HCT116 (cell line): ENCODE measurements around the gene GSG1L. TPM values are rescaled to one million over a fixed set of nuclear protein-coding genes. Genes with fewer than 3 reads are reported as not detected.

Source experiments
- ATAC-seq: fragments of 200-7000 bp; cut with Tn5 transposase; 2 replicates; pipeline ENCODE4 v1.9.1; 2020; ENCODE audit warnings: mild to moderate bottlenecking, moderate library complexity
- BruUV-seq: library from RNA; stranded (reverse); fragments of 400-500 nt; replicated peaks from 2 replicates; lab custom pipeline; 2021; lab: Mats Ljungman, UMichigan
- CTCF ChIA-PET: fragments of 300-600 bp; sonication (Branson Sonifier 250); formaldehyde crosslinking; loops from one replicate; lab custom pipeline; 2021; ENCODE audit warnings: antibody characterized with exemption; lab: Charles Lee
- POLR2A ChIA-PET: fragments of 300-600, 350-600 bp; sonication (Branson Sonifier 250); formaldehyde crosslinking; loops from one replicate; lab custom pipeline; 2021; ENCODE audit warnings: antibody characterized with exemption; lab: Charles Lee
- RAD21 ChIA-PET, 2 experiments: fragments of 300-600 bp; sonication (Branson Sonifier 250); formaldehyde crosslinking; loops; one replicate each; lab custom pipeline; 2023; ENCODE audit warnings: low total read pairs in 2 of 2; ENCODE audit not compliant: uncharacterized antibody in 2 of 2, unreplicated experiment in 2 of 2, low non-redundant PET in 1 of 2; lab: Charles Lee
- DNase-seq: peaks from one replicate; pipeline ENCODE4 v3.0.0-alpha.2; 2010; ENCODE audit warnings: low read depth, low spot score
- H2AFZ ChIP-seq: fragments of 200-600 bp; shearing (Covaris generic), sonication (generic); 2 replicates; pipeline ENCODE4 v1.6.1; 2017; ENCODE audit warnings: low read depth, mixed run types, mixed read lengths, antibody characterized with exemption, low read length; ENCODE audit not compliant: poor library complexity, severe bottlenecking
- H3K27ac ChIP-seq: 2 replicates; pipeline ENCODE4 v1.5.1; 2012; ENCODE audit warnings: low read depth, low read length
- H3K27me3 ChIP-seq: fragments of 200-600 bp; sonication (generic); 2 replicates; pipeline ENCODE4 v1.6.1; 2016; ENCODE audit warnings: mixed run types, low read length, mixed read lengths; ENCODE audit not compliant: insufficient read depth
- H3K36me3 ChIP-seq, 2 experiments: fragments of 200-500 bp in 1 of 2; fragments of 200-600 bp in 1 of 2; sonication (Bioruptor generic) in 1 of 2; sonication (generic) in 1 of 2; 2 replicates each; pipeline versions ENCODE4 v1.5.1 to v1.6.1; 2014 to 2016; ENCODE audit warnings: low read length in 2 of 2, inconsistent platforms in 1 of 2, mixed read lengths in 1 of 2, mixed run types in 1 of 2; ENCODE audit not compliant: insufficient read depth in 2 of 2, control insufficient read depth in 1 of 2
- H3K4me1 ChIP-seq, 2 experiments: fragments of 200-600 bp in 1 of 2; sonication (generic) in 1 of 2; 2 replicates each; pipeline versions ENCODE4 v1.5.1 to v1.6.1; 2012 to 2017; ENCODE audit warnings: low read length in 2 of 2, inconsistent platforms in 1 of 2, mild to moderate bottlenecking in 1 of 2, mixed read lengths in 1 of 2, mixed run types in 1 of 2, moderate library complexity in 1 of 2; ENCODE audit not compliant: insufficient read depth in 2 of 2, control insufficient read depth in 1 of 2
- H3K4me2 ChIP-seq: fragments of 200-600 bp; sonication (generic); 2 replicates; pipeline ENCODE4 v1.6.1; 2017; ENCODE audit warnings: mixed run types, low read length, mixed read lengths
- H3K4me3 ChIP-seq, 2 experiments: fragments of 200-600 bp in 1 of 2; sonication (generic) in 1 of 2; replicated peaks in 1 of 2; 2 replicates each; pipeline ENCODE4 v1.5.1; 2011 to 2016; ENCODE audit warnings: low read length in 2 of 2, control low read depth in 1 of 2, low read depth in 1 of 2, mild to moderate bottlenecking in 1 of 2, mixed read lengths in 1 of 2, mixed run types in 1 of 2
- H3K79me2 ChIP-seq: fragments of 200-600 bp; sonication (generic); 2 replicates; pipeline ENCODE4 v1.6.1; 2017; ENCODE audit warnings: mild to moderate bottlenecking, mixed run types, low read length, moderate library complexity, mixed read lengths; ENCODE audit not compliant: insufficient read depth
- H3K9ac ChIP-seq: fragments of 200-600 bp; sonication (generic); 2 replicates; pipeline ENCODE4 v1.6.1; 2016; ENCODE audit warnings: low read length, mixed read lengths
- H3K9me2 ChIP-seq: fragments of 200-600 bp; sonication (generic), shearing (Covaris generic); 2 replicates; pipeline ENCODE4 v1.6.1; 2017; ENCODE audit warnings: mixed run types, mild to moderate bottlenecking, moderate library complexity; ENCODE audit not compliant: insufficient read depth
- H3K9me3 ChIP-seq, 2 experiments: fragments of 200-500 bp in 1 of 2; fragments of 200-600 bp in 1 of 2; sonication (Bioruptor generic) in 1 of 2; sonication (generic) in 1 of 2; 2 replicates each; pipeline ENCODE4 v1.6.1; 2014 to 2017; ENCODE audit warnings: low read length in 2 of 2, mixed read lengths in 2 of 2, inconsistent platforms in 1 of 2, low read depth in 1 of 2, mild to moderate bottlenecking in 1 of 2, mixed run types in 1 of 2, moderate library complexity in 1 of 2; ENCODE audit not compliant: control insufficient read depth in 1 of 2, insufficient read depth in 1 of 2
- H4K20me1 ChIP-seq: fragments of 200-600 bp; sonication (generic), shearing (Covaris generic); 2 replicates; pipeline ENCODE4 v1.6.1; 2017; ENCODE audit warnings: mixed run types, mild to moderate bottlenecking, moderate library complexity; ENCODE audit not compliant: insufficient read depth
- CBX3 ChIP-seq: IDR thresholded peaks from 2 replicates; pipeline ENCODE4 v1.6.1; 2012; ENCODE audit warnings: low read depth
- CEBPB ChIP-seq: IDR thresholded peaks from 2 replicates; pipeline ENCODE4 v1.6.1; 2012; ENCODE audit warnings: low read depth
- CTCF ChIP-seq, 3 experiments: fragments of 200-600 bp in 1 of 3; sonication (generic) in 1 of 3; IDR thresholded peaks in 2 of 3; conservative IDR thresholded peaks in 1 of 3; 2 replicates each; pipeline ENCODE4 v1.5.1; 2012 to 2017; ENCODE audit warnings: low read depth in 2 of 3, low read length in 2 of 3, antibody characterized with exemption in 1 of 3, borderline replicate concordance in 1 of 3, control low read depth in 1 of 3, mild to moderate bottlenecking in 1 of 3, mixed read lengths in 1 of 3, mixed run types in 1 of 3, moderate library complexity in 1 of 3; ENCODE audit not compliant: insufficient read depth in 1 of 3
- EZH2phosphoT487 ChIP-seq: fragments of 200-600 bp; IDR thresholded peaks from 2 replicates; pipeline ENCODE4 v1.6.1; 2018; ENCODE audit warnings: antibody characterized with exemption, borderline replicate concordance
- MAX ChIP-seq: IDR thresholded peaks from 2 replicates; pipeline ENCODE4 v1.6.1; 2012
- POLR2AphosphoS5 ChIP-seq: IDR thresholded peaks from 2 replicates; pipeline ENCODE4 v1.6.1; 2011; ENCODE audit warnings: mild to moderate bottlenecking, low read depth, low read length, moderate library complexity
- RAD21 ChIP-seq: IDR thresholded peaks from 2 replicates; pipeline ENCODE4 v1.6.1; 2012; ENCODE audit warnings: low read depth, mild to moderate bottlenecking
- REST ChIP-seq: IDR thresholded peaks from 2 replicates; pipeline ENCODE4 v1.6.1; 2012; ENCODE audit warnings: low read depth
- SIN3A ChIP-seq: IDR thresholded peaks from 2 replicates; pipeline ENCODE4 v1.6.1; 2012; ENCODE audit warnings: low read depth
- SP1 ChIP-seq: IDR thresholded peaks from 2 replicates; pipeline ENCODE4 v1.6.1; 2012; ENCODE audit warnings: low read depth
- YY1 ChIP-seq: IDR thresholded peaks from 2 replicates; pipeline ENCODE4 v1.6.1; 2011; ENCODE audit warnings: low read length, low read depth, moderate library complexity, mild to moderate bottlenecking; ENCODE audit not compliant: insufficient replicate concordance; ENCODE audit errors: extremely low read depth
- ZFX ChIP-seq: fragments of 450-650 bp; IDR thresholded peaks from 2 replicates; pipeline ENCODE4 v1.6.1; 2017
- intact Hi-C: fragments of 100-400 bp; cut with micrococcal nuclease; formaldehyde crosslinking; loops from 2 replicates; pipeline ENCODE4 v1.10.0; 2022
- total RNA-seq: library from RNA; stranded (reverse); gene quantifications from one replicate; pipeline ENCODE4 v1.2.1, GENCODE V29; 2021; ENCODE audit not compliant: unreplicated experiment

Gene GSG1L
- total RNA-seq, 1 experiment from 2014 or later: not detected

GRCh38 chr16:27991876-27992275, 71.6 kb downstream of the GSG1L start:
- no peak for ATAC-seq
- no peaks in the 10 kb centered on the region for H4K20me1 ChIP-seq

More at GRCh38 chr16:27991876-27992275, 71.6 kb downstream of the GSG1L start:
- intact Hi-C loops: no loop called here
- ChIA-PET POLR2A (no interaction called here), CTCF (no interaction called here), RAD21 (no interaction called here)
- H3K9me2 ChIP-seq: no peaks in the 10 kb centered on the region
- H3K4me1 ChIP-seq: no peaks in the 10 kb centered on the region
- TF ChIP-seq RAD21 (no peak), YY1 (no peak), CTCF (IDR thresholded peaks at IDR 0.05 in 2 of 3, conservative IDR thresholded peaks at IDR 0.05 in 1 of 3; ENCODE audit: borderline replicate concordance in 1 of 3, insufficient read depth in 1 of 3, low read depth in 2 of 3, low read length in 2 of 3) (no peak), CEBPB (no peak), REST (no peak), POLR2AphosphoS5 (no peak), CBX3 (no peak), SP1 (no peak), EZH2phosphoT487 (no peak), ZFX (no peak), SIN3A (no peak), MAX (no peak)
- no peaks in the 10 kb centered on the region for H3K36me3 ChIP-seq
- no TSS peak for BruUV-seq
- H3K4me2 ChIP-seq: no peak overlapping the region
- no peak overlapping the region for H2AFZ ChIP-seq
- no peaks in the 10 kb centered on the region for H3K27me3 ChIP-seq
- H3K79me2 ChIP-seq: no peaks in the 10 kb centered on the region
- H3K9me3 ChIP-seq: peaks cover 0 to 4% of the 10 kb centered on the region in 2 experiments; a peak in 2 of 4 replicates
- H3K4me3 ChIP-seq: no peak overlapping the region
- no peak overlapping the region for H3K27ac ChIP-seq
- H3K9ac ChIP-seq: no peak overlapping the region
- DNase-seq: no peak
